DND-41 (cell line): Measurements from ENCODE around the gene EYA2.

Source experiments
- CTCF ChIP-seq: IDR thresholded peaks from 2 replicates; pipeline ENCODE4 v1.5.1; 2012; ENCODE audit warnings: borderline replicate concordance, low read length, moderate library complexity, mild to moderate bottlenecking; ENCODE audit not compliant: poor library complexity, severe bottlenecking; ENCODE audit errors: extremely low read depth
- EZH2 ChIP-seq: IDR thresholded peaks from 3 replicates; pipeline ENCODE4 v1.6.1; 2012; ENCODE audit warnings: borderline replicate concordance, low read depth, mild to moderate bottlenecking, moderate library complexity, low read length, inconsistent platforms; ENCODE audit not compliant: severe bottlenecking

DNA sequence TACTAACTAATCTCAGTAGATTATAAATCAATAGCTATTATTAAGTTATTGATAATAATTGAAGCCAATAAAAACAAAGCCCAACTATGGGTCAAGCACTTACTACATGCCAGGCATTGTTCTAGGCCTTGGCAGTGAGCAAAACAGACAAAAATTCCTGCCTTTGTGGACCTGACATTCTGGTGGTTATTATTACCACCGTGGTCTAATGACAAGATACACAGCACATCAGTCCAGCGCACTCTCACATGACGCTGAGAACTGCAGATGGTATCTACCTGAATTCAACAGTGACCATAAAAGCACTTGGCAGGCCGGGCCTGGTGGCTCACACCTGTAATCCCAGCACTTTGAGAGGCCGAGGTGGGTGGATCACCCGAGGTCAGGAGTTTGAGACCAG, 340.5 kb downstream of the EYA2 start:
- TF ChIP-seq CTCF (no peak), EZH2 (no peak)
